Glutamatergic neuron (in vitro differentiated cells): Measurements from ENCODE around the gene CCDC63. TPM values are rescaled to one million over a fixed set of nuclear protein-coding genes. Genes with fewer than 3 reads are reported as not detected.
"Not testable (repeated sequence)": the region's sequence is repeated elsewhere in the genome, so short reads cannot be mapped to it uniquely, and the experiment has no call there.

Experiments used
- DNase-seq: peaks from one replicate; pipeline ENCODE4 v3.0.0; 2022
- H3K27ac Mint-ChIP-seq: one replicate; pipeline ENCODE4 v1.8.0; 2020; ENCODE audit warnings: mild to moderate bottlenecking, mixed read lengths, inconsistent platforms; ENCODE audit not compliant: unreplicated experiment
- H3K27me3 Mint-ChIP-seq: one replicate; pipeline ENCODE4 v1.8.0; 2020; ENCODE audit warnings: mild to moderate bottlenecking, moderate library complexity, mixed read lengths, inconsistent platforms; ENCODE audit not compliant: unreplicated experiment
- H3K36me3 Mint-ChIP-seq: one replicate; pipeline ENCODE4 v1.8.0; 2020; ENCODE audit warnings: mild to moderate bottlenecking, mixed read lengths, inconsistent platforms; ENCODE audit not compliant: unreplicated experiment
- H3K4me1 Mint-ChIP-seq: one replicate; pipeline ENCODE4 v1.8.0; 2020; ENCODE audit warnings: mild to moderate bottlenecking, low read depth, mixed read lengths, inconsistent platforms; ENCODE audit not compliant: unreplicated experiment
- H3K4me3 Mint-ChIP-seq: one replicate; pipeline ENCODE4 v1.8.0; 2020; ENCODE audit warnings: mild to moderate bottlenecking, mixed read lengths, inconsistent platforms; ENCODE audit not compliant: unreplicated experiment
- H3K9me3 Mint-ChIP-seq: one replicate; pipeline ENCODE4 v1.8.0; 2020; ENCODE audit warnings: mild to moderate bottlenecking, moderate library complexity, mixed read lengths, inconsistent platforms; ENCODE audit not compliant: unreplicated experiment
- total RNA-seq: library from RNA; stranded (reverse); fragmentation: NEBNext Ultra II Directional; extraction: Animal tissue kit (Norgen Biotek cat#: 25700); gene quantifications from one replicate; pipeline ENCODE4 v1.2.1, GENCODE V29; 2021; ENCODE audit not compliant: unreplicated experiment
- TF ChIP-seq, protein P1 (sequence below): fragments of 200-600 bp; sonication (generic); IDR thresholded peaks from one replicate; pipeline ENCODE4 v1.5.0; 2021; ENCODE audit not compliant: partially characterized antibody, unreplicated experiment

The CCDC63 gene
- total RNA-seq, 1 donor from 2014 or later = 0.32 TPM

DNA sequence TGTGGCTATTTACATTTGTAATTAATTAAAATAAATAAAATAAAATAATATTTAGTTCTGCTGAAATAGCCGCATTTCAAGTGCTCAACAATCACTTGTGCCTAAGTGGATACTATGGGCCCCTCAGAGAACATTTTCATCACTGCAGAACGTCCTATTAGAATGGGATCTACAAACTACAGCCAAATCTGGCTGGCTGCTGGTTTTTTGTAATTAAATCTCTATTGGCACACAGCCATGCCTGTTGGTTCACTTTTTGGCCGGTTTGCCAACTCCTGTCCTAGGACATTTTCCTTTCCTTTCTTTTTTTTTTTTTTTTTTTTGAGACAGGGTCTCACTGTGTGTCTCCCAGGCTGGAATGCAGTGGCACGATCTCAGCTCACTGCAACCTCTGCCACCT lies 9.8 kb downstream of the CCDC63 start:
- no peaks in the 10 kb centered on the region for H3K9me3 Mint-ChIP-seq
- H3K27me3 Mint-ChIP-seq = no peaks in the 10 kb centered on the region
- TF ChIP-seq, protein P1, sequence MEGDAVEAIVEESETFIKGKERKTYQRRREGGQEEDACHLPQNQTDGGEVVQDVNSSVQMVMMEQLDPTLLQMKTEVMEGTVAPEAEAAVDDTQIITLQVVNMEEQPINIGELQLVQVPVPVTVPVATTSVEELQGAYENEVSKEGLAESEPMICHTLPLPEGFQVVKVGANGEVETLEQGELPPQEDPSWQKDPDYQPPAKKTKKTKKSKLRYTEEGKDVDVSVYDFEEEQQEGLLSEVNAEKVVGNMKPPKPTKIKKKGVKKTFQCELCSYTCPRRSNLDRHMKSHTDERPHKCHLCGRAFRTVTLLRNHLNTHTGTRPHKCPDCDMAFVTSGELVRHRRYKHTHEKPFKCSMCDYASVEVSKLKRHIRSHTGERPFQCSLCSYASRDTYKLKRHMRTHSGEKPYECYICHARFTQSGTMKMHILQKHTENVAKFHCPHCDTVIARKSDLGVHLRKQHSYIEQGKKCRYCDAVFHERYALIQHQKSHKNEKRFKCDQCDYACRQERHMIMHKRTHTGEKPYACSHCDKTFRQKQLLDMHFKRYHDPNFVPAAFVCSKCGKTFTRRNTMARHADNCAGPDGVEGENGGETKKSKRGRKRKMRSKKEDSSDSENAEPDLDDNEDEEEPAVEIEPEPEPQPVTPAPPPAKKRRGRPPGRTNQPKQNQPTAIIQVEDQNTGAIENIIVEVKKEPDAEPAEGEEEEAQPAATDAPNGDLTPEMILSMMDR = no peak
- H3K4me3 Mint-ChIP-seq = no peak overlapping the region
- no peak overlapping the region for H3K27ac Mint-ChIP-seq
- H3K36me3 Mint-ChIP-seq = no peaks in the 10 kb centered on the region
- H3K4me1 Mint-ChIP-seq = peaks cover 3% of the 10 kb centered on the region
- DNase-seq = no peak

- H3K27ac Mint-ChIP-seq = no peak overlapping the region
- no peaks in the 10 kb centered on the region for H3K9me3 Mint-ChIP-seq
- no peak overlapping the region for H3K4me3 Mint-ChIP-seq
- no peak for DNase-seq
- no peaks in the 10 kb centered on the region for H3K36me3 Mint-ChIP-seq
- H3K4me1 Mint-ChIP-seq = peaks cover 3% of the 10 kb centered on the region
- TF ChIP-seq, protein P1 = no peak
- no peaks in the 10 kb centered on the region for H3K27me3 Mint-ChIP-seq
Observed at GRCh38 chr12:110857528-110857927, 10.7 kb downstream of the CCDC63 start.

DNA sequence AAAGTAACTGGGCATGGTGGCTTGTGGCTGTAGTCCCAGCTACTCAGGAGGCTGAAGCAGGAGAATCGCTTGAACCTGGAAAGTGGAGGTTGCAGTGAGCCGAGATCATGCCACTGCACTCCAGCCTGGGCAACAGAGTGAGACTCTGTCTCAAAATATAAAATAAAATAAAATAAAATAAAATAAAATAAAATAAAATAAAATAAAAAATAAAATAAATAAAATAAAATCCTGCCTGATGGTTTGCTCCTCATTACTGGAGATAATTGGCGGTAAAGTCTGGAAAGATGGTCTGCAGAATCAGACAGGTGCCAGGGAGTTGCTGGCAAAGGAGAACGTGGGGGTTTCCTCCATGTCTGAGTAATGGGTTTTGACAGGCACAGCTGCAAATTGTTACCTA lies 11.2 kb downstream of the CCDC63 start:
- H3K27me3 Mint-ChIP-seq, H3K27ac Mint-ChIP-seq, DNase-seq, H3K36me3 Mint-ChIP-seq, H3K4me1 Mint-ChIP-seq, H3K9me3 Mint-ChIP-seq, H3K4me3 Mint-ChIP-seq: not testable (repeated sequence)

- Mint-ChIP-seq H3K9me3 (no peaks in the 10 kb centered on the region), H3K36me3 (peaks cover 2% of the 10 kb centered on the region), H3K4me1 (peaks cover 1% of the 10 kb centered on the region), H3K27ac (no peak overlapping the region), H3K27me3 (no peaks in the 10 kb centered on the region), H3K4me3 (no peak overlapping the region)
- TF ChIP-seq, protein P1 = no peak
- no peak for DNase-seq
Observed at GRCh38 chr12:110858848-110859247, 12.1 kb downstream of the CCDC63 start.

DNA sequence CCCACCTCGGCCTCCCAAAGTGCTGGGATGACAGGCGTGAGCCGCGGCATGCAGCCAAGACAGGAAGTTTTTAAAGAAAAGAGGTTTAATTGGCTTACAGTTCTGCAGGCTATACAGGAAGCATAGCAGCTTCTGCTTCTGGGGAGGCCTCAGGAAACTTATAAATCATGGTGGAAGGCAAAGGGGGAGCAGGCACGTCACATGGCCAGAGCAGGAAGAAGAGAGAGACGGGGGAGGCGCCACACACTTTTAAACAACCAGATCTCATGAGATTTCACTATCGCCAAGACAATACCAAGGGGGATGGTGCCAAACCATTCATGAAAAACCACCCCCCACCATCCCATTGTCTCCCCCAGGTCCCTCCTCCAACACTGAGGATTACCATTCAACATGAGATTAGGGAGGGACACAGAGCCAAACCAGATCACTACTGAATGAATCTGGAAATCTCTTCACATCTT lies 14.1 kb downstream of the CCDC63 start:
- no peak overlapping the region for H3K4me3 Mint-ChIP-seq

More for the DNA sequence above, 14.1 kb downstream of the CCDC63 start:
- Mint-ChIP-seq H3K9me3 (peaks cover 4% of the 10 kb centered on the region), H3K27me3 (no peaks in the 10 kb centered on the region), H3K4me1 (peaks cover 1% of the 10 kb centered on the region), H3K27ac (no peak overlapping the region), H3K36me3 (peaks cover 6% of the 10 kb centered on the region)
- DNase-seq = no peak
- TF ChIP-seq, protein P1 = no peak
